HL-60 (cell line): Measurements from ENCODE around the gene TGIF2.

Experiments used
- GABPA ChIP-seq: IDR thresholded peaks from 2 replicates; pipeline ENCODE4 v1.6.1; 2012; ENCODE audit warnings: low read depth
- TF ChIP-seq, protein P1 (sequence below): IDR thresholded peaks from one replicate; pipeline ENCODE4 v1.5.1; 2011; ENCODE audit warnings: low read length, control low read depth, inconsistent platforms; ENCODE audit not compliant: insufficient read depth
- TF ChIP-seq, protein P2 (sequence below): IDR thresholded peaks from 2 replicates; pipeline ENCODE4 v1.6.1; 2012; ENCODE audit warnings: low read depth; ENCODE audit not compliant: insufficient replicate concordance

DNA sequence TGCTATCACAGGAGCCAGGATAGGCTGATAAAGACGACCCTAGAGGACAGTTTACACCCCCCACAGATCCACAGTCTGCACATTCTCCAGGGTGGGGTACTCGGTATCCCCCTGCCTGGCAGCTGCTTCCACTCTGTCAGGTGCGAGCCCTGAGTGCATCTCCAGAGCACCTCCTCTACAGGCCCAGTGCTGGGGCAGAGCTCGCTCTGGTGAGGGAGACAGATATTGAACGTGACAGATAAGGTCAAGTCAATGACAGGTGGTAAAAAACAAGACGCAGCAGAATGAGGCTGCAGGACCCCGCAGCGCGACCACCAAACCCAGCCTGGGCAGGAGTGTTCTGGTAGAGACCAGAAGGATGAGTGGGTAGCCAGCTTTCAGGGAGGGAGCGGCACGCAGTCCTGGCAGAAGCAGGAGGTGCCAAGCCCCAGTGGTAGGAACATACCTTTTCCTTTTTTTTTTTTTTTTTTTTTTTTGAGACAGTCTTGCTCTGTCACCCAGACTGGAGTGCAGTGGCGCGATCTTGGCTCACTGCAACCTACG, 44.5 kb upstream of the TGIF2 start:
- TF ChIP-seq, protein P1, sequence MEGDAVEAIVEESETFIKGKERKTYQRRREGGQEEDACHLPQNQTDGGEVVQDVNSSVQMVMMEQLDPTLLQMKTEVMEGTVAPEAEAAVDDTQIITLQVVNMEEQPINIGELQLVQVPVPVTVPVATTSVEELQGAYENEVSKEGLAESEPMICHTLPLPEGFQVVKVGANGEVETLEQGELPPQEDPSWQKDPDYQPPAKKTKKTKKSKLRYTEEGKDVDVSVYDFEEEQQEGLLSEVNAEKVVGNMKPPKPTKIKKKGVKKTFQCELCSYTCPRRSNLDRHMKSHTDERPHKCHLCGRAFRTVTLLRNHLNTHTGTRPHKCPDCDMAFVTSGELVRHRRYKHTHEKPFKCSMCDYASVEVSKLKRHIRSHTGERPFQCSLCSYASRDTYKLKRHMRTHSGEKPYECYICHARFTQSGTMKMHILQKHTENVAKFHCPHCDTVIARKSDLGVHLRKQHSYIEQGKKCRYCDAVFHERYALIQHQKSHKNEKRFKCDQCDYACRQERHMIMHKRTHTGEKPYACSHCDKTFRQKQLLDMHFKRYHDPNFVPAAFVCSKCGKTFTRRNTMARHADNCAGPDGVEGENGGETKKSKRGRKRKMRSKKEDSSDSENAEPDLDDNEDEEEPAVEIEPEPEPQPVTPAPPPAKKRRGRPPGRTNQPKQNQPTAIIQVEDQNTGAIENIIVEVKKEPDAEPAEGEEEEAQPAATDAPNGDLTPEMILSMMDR, result no peak
- TF ChIP-seq GABPA, result no peak
- TF ChIP-seq, protein P2, sequence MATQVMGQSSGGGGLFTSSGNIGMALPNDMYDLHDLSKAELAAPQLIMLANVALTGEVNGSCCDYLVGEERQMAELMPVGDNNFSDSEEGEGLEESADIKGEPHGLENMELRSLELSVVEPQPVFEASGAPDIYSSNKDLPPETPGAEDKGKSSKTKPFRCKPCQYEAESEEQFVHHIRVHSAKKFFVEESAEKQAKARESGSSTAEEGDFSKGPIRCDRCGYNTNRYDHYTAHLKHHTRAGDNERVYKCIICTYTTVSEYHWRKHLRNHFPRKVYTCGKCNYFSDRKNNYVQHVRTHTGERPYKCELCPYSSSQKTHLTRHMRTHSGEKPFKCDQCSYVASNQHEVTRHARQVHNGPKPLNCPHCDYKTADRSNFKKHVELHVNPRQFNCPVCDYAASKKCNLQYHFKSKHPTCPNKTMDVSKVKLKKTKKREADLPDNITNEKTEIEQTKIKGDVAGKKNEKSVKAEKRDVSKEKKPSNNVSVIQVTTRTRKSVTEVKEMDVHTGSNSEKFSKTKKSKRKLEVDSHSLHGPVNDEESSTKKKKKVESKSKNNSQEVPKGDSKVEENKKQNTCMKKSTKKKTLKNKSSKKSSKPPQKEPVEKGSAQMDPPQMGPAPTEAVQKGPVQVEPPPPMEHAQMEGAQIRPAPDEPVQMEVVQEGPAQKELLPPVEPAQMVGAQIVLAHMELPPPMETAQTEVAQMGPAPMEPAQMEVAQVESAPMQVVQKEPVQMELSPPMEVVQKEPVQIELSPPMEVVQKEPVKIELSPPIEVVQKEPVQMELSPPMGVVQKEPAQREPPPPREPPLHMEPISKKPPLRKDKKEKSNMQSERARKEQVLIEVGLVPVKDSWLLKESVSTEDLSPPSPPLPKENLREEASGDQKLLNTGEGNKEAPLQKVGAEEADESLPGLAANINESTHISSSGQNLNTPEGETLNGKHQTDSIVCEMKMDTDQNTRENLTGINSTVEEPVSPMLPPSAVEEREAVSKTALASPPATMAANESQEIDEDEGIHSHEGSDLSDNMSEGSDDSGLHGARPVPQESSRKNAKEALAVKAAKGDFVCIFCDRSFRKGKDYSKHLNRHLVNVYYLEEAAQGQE, result no peak
